TTC549 (cell line): ENCODE measurements around the gene SEL1L3.

Experiments used
- FAIRE-seq: peaks from 2 replicates; lab custom pipeline; 2012; peaks lifted over from hg19 to GRCh38; lab: Jason Lieb, UNC

Gene SEL1L3

GRCh38 chr4:25790024-25790423, 72.8 kb downstream of the SEL1L3 start:
- FAIRE-seq, result no peak

- FAIRE-seq, result no peak
Observed at GRCh38 chr4:25788703-25789238, 74.0 kb downstream of the SEL1L3 start.

GRCh38 chr4:25786497-25787065, 76.2 kb downstream of the SEL1L3 start:
- FAIRE-seq, result no peak

GRCh38 chr4:25783943-25784342, 78.8 kb downstream of the SEL1L3 start:
- no peak for FAIRE-seq

- no peak for FAIRE-seq
Observed at GRCh38 chr4:25783126-25783525, 79.7 kb downstream of the SEL1L3 start.

DNA sequence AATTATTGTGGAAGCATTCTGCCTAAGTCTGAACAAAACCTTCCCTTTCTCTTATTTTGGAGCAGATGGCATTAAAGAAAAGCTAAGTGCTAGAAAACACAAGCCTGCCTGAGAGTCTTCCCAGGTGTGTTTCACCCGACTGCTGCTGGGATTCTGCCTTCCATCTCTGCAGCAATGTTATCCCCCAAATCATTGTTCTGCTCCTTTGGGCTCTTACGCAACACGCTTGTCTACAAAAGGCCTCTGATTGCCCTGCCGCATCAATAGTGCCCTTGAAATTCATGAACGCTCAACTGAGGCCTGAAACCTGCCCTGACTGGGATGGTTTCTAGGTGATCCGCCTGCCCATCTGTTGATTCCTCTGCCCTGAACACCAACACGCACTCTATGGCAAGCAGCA, 80.3 kb downstream of the SEL1L3 start:
- FAIRE-seq, result no peak

DNA sequence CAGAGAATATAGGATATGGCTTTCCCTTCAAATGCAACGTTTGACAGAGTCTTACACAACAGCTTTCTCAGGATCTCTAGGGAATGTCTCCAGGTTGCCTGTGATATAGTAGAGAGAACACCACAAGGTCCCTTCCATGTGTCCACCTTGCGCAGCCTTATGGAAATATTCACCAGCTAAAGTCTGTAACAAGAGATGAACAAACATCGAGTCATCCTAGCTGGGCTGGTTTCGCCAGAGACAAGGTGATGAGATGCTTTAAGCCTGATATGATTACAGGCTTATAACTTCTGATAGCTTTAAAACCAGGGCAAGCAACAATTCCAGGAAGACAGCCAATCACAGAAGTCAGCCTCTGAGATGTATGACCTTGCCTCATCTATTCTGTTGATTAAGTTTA, 83.8 kb downstream of the SEL1L3 start:
- FAIRE-seq, result no peak

DNA sequence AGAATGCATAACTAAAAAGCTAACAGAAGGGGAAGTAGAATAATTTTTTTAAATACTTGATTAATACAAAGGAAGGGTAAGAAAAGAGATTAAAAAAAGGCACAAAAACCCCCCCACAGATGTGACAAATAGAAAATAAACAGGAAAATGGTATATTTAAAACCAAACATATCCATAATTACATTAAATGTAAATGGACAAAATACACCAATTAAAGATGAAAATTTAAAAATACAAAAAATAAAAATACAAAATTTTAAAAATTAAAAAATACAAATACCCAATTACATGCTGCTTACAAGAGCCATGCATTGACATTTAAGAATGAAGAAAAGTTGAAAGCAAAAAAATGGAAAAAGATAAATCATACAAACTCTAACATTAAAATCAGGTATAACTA, 86.0 kb downstream of the SEL1L3 start:
- no peak for FAIRE-seq

DNA sequence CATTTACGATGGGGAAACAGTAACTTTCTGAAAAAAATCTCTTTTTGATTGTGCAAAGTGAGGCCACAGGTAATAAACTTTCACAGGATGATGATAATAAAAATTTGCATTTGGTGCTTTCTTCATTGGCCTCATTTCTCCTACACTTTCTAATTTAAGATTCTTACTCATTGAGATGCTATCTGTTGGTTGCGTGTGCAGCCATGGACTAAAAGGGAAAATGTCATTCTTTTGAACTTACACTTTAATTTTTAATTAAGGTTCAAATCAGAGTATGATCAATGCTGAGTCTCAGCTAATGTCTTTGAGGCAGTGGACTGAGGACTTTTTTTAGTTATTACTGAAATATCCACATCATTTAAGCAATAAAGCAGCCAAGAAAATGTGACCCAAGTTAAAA, 87.6 kb downstream of the SEL1L3 start:
- no peak for FAIRE-seq

- no peak for FAIRE-seq
Observed at GRCh38 chr4:25773358-25773757, 89.4 kb downstream of the SEL1L3 start.

GRCh38 chr4:25771672-25772071, 91.1 kb downstream of the SEL1L3 start:
- FAIRE-seq, result no peak

DNA sequence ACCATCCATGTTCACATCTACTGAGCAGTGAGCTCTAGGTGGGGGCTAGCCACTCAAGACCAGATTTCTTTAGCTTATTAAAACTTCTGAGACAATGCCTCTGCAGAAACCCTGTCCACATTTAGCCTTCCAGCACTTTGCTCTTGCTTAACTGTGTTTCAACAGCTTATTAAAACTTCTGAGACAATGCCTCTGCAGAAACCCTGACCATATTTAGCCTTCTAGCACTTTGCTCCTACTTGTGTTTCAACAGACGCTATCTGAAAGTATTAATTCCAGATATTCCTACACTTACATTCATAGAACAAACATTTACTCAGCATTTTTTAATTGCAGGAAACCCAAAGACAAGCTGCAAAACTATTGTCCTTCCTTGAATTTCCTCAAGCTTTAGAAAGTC, 91.9 kb downstream of the SEL1L3 start:
- FAIRE-seq, result no peak

DNA sequence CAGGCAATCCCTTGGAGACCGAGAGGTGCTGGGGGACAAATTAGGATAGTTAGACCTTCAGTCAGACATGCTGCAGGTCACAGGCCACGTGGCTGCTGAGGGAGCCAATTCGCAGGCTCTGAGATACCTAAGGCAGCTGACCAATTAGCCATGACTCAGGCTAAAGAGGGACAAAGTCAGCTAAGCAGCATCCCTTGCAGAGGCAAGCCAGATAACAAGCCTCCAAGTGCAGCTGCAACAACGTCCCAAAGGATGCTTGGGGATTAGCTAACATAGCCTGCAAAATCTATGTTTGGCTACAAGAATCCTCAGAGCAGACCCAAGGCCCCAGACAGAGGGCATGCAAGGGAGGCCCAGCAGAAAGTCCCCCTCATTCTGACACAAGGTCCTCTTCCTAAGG, 93.5 kb downstream of the SEL1L3 start:
- FAIRE-seq, result no peak

- FAIRE-seq, result peak; percentile 83
Observed at GRCh38 chr4:25767877-25768725, 94.7 kb downstream of the SEL1L3 start.

DNA sequence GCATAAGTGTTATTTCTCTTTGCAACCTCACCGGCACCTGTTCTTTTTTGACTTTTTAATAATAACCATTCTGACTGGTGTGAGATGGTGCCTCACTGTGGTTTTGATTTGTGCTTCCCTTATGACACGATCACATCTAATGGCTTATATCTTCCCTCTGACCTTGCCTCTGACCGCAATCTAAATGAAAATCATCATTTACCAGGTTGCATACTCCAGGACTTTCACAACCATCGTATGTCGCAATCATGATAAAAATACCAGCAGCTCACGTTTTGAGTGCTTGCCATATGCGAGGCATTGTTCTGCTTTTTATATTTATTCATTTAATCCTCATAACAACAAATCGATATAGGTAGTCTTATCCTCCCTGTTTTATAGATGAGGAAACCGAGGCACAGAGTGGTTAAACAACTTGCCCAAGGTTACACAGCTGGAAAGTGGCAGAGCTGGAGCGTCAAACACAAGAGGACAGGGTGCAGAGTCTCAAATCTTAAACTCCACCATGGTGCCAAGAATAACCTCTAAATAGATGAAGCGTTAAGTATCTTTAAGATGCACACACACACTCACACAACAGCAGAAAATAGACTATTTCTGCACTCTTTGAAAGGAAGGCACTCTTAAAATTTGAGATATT, 102.2 kb downstream of the SEL1L3 start:
- FAIRE-seq, result no peak

DNA sequence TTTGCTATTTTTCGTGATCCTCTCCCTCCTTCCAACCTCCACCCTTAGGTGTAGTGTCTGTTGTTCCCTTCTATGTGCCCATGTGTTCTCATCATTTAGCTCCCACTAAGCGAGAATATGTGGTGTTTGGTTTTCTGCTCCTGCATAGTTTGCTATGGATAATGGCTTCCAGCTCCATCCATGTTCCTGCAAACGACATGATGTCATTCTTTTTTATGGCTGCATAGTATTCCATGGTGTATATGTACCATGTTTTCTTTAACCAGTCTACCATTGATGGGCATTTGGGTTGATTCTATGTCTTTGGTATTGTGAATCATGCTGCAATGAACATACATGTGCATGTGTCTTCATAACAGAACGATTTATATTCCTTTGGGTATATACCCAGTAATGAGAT, 102.7 kb downstream of the SEL1L3 start:
- FAIRE-seq, result no peak

DNA sequence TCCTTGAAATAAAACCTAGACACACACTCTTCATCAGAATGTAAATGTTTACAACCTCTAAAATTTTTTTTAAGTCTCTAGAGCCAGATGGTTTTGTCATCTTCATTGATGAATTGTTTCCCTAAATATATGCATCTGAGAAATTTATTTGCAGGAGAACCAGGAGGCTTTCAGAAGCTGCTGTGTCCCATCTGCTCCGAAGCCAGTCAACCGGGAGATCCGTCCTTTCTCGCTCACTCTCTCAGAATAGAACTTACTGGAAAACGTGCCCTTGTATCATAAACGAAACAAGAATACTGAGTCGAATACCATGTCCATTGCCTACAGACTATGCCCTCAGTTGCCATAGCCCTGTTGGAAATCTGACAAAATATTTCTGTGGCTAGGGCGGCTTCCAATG, 103.7 kb downstream of the SEL1L3 start:
- no peak for FAIRE-seq

DNA sequence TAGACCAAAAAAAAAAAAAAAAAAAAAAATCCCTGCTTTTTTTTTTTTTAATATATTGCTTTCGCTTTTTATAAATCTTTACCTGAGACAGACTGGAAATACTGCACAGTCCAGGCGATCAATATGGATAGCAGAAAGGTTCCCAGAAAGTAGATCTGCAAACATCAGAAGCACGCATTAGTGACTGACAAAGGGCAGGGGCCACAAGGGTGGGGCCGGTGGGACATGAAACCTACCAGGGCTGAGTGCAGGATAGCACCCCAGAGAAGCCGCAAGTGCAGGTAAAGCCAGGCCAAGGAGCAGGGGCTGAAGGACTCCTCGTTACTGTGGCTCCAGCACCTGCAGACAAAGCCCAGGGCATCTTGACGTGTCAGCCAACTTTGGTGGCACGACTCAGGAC, 105.3 kb downstream of the SEL1L3 start:
- FAIRE-seq, result no peak

- FAIRE-seq, result no peak
Observed at GRCh38 chr4:25756503-25756902, 106.3 kb downstream of the SEL1L3 start.

GRCh38 chr4:25755911-25756310, 106.9 kb downstream of the SEL1L3 start:
- FAIRE-seq, result no peak

DNA sequence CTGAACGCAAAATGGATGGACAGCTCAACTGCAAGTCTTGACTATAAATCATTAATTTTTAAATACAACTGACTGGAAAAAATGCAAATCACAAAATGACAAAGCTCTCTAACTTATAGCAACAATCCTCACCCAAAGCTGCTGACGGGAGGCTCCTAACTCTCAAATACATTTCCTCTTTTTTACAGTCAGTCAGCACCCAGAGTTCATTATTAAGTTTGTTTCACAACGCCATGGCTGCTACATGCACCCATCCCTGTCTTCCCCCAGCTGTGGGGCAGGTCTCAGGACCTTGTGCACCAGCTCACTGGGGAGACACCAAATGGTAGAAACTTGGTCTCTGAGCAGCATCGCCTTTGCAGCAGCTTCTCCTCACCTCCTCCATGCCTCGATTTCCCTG, 109.5 kb downstream of the SEL1L3 start:
- no peak for FAIRE-seq

- FAIRE-seq, result no peak
Observed at GRCh38 chr4:25750874-25751273, 111.9 kb downstream of the SEL1L3 start.

GRCh38 chr4:25749150-25749794, 113.5 kb downstream of the SEL1L3 start:
- no peak for FAIRE-seq
